ENCODE data around the gene AMOTL1.

Gene AMOTL1

DNA sequence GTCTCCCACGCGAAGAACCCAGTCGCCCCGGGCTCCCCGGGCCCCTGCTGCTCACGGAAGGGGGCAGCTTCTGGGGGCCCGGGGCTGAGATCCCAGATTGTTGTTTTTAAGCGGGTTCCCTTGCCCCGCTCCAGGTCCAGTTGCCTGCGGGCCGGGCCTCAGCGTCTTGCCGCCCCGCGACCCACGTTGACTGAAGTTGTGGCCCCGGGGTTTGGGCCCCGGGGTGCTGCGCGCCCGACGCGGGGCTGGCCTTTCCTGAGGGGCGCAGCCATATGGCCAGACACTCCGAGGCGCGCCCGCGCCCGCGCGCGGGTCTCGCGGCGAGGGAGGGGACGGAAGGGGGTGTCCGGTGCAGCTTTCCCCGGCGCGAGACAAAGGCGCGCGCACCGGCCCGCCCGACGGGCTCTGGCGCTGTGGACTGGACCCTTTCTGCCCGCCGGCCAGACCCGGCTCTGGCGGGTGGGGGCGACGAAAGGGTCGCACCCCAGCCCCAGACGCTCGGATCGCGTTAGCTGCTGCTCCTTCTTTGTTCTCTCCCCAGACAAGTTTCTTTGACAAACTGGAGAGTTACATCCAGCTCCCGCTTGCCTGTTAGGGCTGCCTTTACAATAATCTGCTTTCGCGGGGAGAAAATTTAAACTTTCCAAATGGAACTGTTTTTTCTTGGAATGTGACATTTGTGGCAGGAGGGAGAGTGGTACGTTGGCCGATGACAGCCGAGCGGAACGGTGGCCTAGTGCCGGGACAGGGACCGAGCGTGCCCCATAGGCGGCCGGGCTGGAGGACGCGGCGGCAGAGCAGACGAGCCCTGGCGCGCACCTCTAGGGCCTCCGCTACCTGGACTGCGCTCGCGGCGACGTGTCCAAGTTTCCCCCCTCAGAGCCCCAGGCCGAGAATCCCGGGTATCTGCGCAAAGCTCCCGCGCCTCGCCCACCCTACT, 716 bp downstream of the AMOTL1 start:
- DNase-seq (ENCODE audit: low read depth in 2 of 2, low spot score in 1 of 2), result no peak

DNA sequence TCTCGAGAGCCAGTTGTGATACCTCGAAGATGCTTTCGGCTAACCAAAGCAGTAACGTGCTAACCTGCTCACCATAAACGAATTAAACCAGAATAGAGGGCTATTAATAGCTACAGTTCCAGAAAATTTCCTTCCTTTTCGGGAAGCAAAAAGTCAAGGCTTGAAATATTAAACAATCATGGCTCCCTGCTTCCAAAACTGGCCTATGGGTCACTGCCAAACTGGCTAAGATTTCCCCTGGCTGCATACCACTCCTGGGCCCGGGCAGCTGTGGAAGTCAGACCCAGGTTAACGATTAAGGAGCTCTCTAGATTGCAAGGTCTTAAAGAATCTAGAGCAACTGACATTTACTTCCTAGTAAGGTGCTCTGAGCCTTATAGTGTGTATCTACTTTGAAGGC, 1.7 kb downstream of the AMOTL1 start:
- DNase-seq (ENCODE audit: low read depth in 2 of 2, low spot score in 1 of 2), result no peak

DNA sequence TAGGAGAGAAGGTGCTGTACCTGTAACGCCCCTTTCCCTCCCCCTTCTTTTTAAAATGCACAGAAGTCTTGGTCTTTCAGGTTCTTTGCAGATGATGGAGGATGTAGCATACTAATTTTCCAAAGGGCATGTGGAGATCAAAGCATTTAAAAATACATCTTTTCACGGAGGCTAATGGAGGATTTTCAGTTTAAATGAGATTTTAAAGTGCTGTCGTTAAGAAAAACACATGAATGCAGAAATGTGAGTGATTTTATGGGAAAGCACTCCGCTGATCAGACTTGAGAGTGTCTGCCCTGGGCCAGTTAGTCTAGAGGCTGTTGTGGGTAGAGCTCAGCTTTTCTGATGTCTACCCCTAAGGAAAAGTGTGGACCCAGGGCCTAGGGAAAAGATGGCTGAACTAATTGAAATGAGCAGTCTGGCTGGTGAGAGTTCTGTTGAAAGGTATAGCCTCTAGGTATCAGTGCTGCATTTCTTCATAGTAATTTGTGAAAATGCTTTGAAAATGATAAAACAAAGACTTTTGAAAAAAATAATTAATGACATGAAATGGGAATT, 2.5 kb downstream of the AMOTL1 start:
- no peak for DNase-seq (ENCODE audit: low read depth in 2 of 2, low spot score in 1 of 2)

DNA sequence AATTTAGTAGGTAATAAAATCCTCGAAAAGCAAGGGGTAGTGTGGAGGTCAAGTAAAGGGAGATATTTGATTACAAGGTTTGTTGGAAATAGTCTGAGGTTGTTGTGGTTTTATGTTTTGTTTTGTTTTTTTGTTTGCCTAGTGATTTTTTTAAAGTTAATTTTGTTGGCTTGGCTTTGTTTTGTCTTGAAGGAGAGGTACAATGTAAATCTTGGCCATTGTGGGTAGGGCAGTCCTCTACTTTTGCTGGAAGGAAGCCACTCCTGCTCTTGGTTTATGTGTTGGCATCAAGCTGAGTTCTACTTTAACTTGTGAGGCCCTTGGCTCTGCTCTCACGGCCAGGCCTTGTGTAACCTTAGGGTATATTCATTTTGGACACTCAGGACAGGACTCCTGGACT, 3.2 kb downstream of the AMOTL1 start:
- no peak for DNase-seq (ENCODE audit: low read depth in 2 of 2, low spot score in 1 of 2)

DNA sequence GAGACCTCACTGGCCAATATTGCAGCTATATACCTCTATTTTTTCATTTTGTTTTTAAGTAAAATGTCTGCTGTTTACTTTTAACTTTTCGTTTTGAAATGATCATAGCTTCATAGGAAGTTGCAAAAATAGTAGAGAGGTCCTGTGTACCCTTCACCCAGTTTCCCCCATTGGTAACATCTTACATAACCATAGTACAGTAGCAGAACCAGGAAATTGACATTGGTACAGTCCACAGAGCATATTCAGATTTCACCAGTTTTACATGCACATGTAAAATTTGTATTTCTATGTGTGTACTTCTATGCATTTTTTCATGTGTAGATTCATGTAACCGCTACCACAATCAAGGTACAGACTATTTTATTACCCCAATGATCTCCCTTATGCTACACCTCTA, 3.8 kb downstream of the AMOTL1 start:
- DNase-seq (ENCODE audit: low read depth in 2 of 2, low spot score in 1 of 2), result no peak

- no peak for DNase-seq (ENCODE audit: low read depth in 2 of 2, low spot score in 1 of 2)
These were observed 5.7 kb downstream of the AMOTL1 start for GRCh38 chr11:94773842-94774241.

DNA sequence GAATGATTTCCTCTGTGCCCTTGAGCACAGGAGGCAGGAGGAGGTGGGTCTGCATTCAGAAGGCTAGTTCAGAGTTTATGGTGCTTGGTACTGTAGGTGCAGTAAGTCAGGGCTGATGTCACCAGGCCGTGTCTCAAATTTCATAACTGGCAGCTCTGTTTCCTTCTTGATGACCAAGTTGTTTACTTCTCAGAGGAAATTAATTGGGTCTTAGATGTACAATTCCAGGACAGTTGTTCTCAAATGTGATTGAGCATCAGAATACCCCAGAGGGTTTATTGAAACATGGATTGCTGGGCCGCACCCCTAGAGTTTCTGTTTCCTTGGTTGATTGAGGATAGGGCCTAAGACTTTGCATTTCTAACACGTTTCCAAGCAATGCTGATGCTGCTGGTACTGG, 6.2 kb downstream of the AMOTL1 start:
- DNase-seq (ENCODE audit: low read depth in 2 of 2, low spot score in 1 of 2), result no peak

- no peak for DNase-seq (ENCODE audit: low read depth in 2 of 2, low spot score in 1 of 2)
These were observed 7.6 kb downstream of the AMOTL1 start for GRCh38 chr11:94775567-94776327.

DNA sequence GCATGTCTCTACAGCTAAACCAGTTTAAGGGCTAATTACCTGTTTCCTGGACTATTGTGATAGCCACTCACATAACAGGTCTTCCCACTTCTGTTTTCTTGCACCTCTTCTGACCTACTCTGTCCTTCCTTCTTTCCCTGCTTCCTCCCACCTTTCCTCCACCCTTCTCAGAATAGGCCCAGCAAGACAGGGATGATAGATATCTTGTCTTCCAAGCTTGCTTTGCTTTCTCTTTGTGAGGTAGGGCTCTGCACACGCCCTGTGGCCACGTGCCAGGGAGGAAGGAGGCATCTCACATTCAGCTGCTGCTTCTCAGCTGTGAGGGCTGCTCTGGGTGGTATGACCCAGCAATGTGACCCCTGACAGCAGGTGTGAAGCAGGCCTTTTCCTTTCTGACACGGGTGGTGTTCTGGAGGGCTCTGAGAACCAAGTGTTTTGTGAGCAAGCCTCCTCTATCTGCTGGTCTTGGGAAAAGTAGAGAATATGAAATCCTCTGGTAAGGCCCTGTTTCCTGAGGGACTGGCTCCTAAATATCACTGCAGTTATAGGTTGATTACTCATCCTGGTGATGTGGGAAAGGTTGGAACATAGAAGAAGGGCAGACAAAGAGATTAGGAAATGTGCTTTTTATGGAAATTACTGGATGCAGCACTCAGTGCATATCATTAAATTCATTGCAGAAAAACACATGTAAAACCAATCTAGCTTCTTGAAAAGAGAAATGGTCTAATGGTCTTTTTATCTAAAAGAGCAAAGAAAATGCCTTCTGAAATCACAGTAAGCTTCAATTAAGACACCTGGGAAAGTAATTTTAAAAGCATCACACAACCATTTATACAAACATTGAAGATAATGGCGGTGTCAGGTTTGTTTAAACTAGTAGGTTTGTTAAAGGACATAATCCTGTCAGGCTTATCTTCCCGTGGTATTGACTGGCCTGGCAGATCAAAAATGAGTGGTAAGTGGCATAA, 8.5 kb downstream of the AMOTL1 start:
- no peak for DNase-seq (ENCODE audit: low read depth in 2 of 2, low spot score in 1 of 2)

GRCh38 chr11:94780432-94780831, 12.3 kb downstream of the AMOTL1 start:
- DNase-seq (ENCODE audit: low read depth in 2 of 2, low spot score in 1 of 2), result no peak

GRCh38 chr11:94781837-94782236, 13.7 kb downstream of the AMOTL1 start:
- DNase-seq (ENCODE audit: low read depth in 2 of 2, low spot score in 1 of 2), result no peak

- DNase-seq (ENCODE audit: low read depth in 2 of 2, low spot score in 1 of 2), result no peak
These were observed 14.3 kb downstream of the AMOTL1 start for GRCh38 chr11:94782446-94782845.

- DNase-seq (ENCODE audit: low read depth in 2 of 2, low spot score in 1 of 2), result no peak
These were observed 16.7 kb downstream of the AMOTL1 start for GRCh38 chr11:94784884-94785283.

DNA sequence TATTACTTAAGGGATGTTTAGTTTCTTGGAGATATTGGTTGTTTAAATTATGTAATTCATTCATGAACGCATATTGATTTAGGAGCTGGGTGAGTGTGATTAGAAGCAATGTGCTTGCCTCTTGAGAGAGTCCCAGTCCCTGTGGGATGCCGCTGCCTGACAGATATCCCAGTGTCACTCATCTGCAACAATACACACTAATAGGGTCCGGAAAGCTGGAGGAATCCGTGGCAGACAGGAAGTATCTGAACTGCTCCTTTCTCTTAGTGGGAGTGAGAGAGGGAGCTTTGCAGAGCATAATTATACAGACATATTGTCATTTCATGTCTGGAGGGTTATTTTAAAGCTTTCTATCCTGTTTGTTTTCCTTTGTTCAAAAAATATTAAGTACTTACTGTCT, 17.4 kb downstream of the AMOTL1 start:
- no peak for DNase-seq (ENCODE audit: low read depth in 2 of 2, low spot score in 1 of 2)

- DNase-seq (ENCODE audit: low read depth in 2 of 2, low spot score in 1 of 2), result no peak
These were observed 18.3 kb downstream of the AMOTL1 start for GRCh38 chr11:94786264-94787126.

GRCh38 chr11:94787801-94788200, 19.6 kb downstream of the AMOTL1 start:
- DNase-seq (ENCODE audit: low read depth in 2 of 2, low spot score in 1 of 2), result no peak

DNA sequence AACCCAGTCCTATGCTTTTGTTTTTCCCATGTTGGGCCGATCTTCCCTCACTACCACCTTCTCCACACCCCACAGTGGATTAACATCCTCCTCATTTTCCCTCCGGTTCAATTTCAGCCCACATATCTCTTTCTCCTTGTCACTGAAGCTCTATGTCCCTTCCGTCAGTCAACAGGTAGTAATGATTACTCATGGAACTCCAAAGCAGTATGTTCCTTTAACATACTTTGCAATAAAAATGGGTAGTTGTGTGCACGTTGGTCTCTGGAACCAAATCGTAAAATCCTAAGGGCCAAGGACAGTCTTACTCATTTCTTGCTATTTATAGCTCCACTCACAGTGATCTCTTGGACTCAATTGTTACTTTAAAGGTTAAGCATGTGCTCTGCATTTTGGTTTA, 20.2 kb downstream of the AMOTL1 start:
- no peak for DNase-seq (ENCODE audit: low read depth in 2 of 2, low spot score in 1 of 2)

- DNase-seq (ENCODE audit: low read depth in 2 of 2, low spot score in 1 of 2), result no peak
These were observed 22.0 kb downstream of the AMOTL1 start for GRCh38 chr11:94790197-94790596.

DNA sequence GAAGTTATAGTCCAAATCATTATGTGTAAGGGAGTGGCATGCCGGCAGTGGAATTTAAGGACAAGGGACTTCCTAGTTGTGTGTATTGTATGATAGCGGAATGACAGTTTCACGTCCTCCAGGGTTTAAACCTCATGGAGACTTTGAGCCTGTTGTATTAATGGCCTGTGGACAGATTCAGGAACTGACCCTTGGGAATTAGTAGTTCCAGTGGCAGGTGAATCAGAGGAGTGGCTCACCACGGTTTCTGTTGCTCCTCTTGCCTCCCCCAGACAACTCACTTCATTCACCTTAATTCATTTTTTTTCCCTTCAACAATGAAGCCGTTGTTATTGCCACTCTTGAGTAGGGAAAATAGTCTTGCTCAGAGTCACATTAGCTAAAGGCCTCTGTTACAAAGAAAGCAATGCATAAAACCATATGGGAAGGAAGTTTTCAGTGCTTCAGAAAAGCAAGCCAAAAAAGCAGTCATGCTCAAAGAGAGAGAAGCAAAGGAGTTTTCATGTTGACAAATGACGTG, 22.6 kb downstream of the AMOTL1 start:
- no peak for DNase-seq (ENCODE audit: low read depth in 2 of 2, low spot score in 1 of 2)

Measured in stimulated activated CD8-positive, alpha-beta memory T cell treated with anti-CD3 and anti-CD28 coated beads, Interleukin-4, amount 100 ng/mL, for 4 hours (primary cell).